G401 (cell line): Measurements from ENCODE around the gene SSR4. TPM values are rescaled to one million over a fixed set of nuclear protein-coding genes. Genes with fewer than 3 reads are reported as not detected.
A peak's percentile ranks its signal among the peaks of the same experiment; 100 is the strongest.

Experiments
- DNase-seq: peaks from one replicate; pipeline ENCODE4 v3.0.0-alpha.2; 2015; ENCODE audit warnings: low spot score
- in situ Hi-C: cut with HindIII; loops from 2 replicates; pipeline ENCODE4 v1.10.0; 2016; ENCODE audit warnings: low sequenced_read_pairs, mixed read lengths
- total RNA-seq: library from RNA; depleted of rRNA; stranded (reverse); fragments of >200 nt; shearing (Covaris generic); gene quantifications from 2 replicates; pipeline ENCODE4 v1.2.3, GENCODE V29; 2014

SSR4 gene
- total RNA-seq, 1 experiment from 2014 or later, result 142 TPM

- in situ Hi-C loops, result no loop called here
- DNase-seq, result no peak
These were observed 29.9 kb downstream of the SSR4 start for GRCh38 chrX:153824348-153824747.

- no peak for DNase-seq
- in situ Hi-C loops, result no loop called here
These were observed 30.6 kb downstream of the SSR4 start for GRCh38 chrX:153825042-153825441.

GRCh38 chrX:153827016-153827415, 32.5 kb downstream of the SSR4 start:
- DNase-seq, result no peak
- in situ Hi-C loops, result no loop called here

GRCh38 chrX:153827903-153828302, 33.4 kb downstream of the SSR4 start:
- in situ Hi-C loops, result no loop called here
- no peak for DNase-seq

GRCh38 chrX:153828308-153828707, 33.8 kb downstream of the SSR4 start:
- DNase-seq, result no peak
- in situ Hi-C loops, result no loop called here

- peak; percentile 49 for DNase-seq
- in situ Hi-C loops, result no loop called here
These were observed 34.5 kb downstream of the SSR4 start for GRCh38 chrX:153828723-153829548.

GRCh38 chrX:153829549-153829798, 35.0 kb downstream of the SSR4 start:
- DNase-seq, result no peak
- in situ Hi-C loops, result no loop called here

- no peak for DNase-seq
- in situ Hi-C loops, result no loop called here
These were observed 35.6 kb downstream of the SSR4 start, which contains the start of gene PDZD4 for GRCh38 chrX:153829799-153830639. TSS of gene PDZD4 (minus strand) at chrX:153830544. CDS start at chrX:153830298, 246 bp downstream.

GRCh38 chrX:153830640-153831428, 36.4 kb downstream of the SSR4 start:
- in situ Hi-C loops, result no loop called here
- no peak for DNase-seq

GRCh38 chrX:153831429-153832150, 37.1 kb downstream of the SSR4 start:
- in situ Hi-C loops, result no loop called here
- DNase-seq, result no peak

GRCh38 chrX:153832728-153833127, 38.3 kb downstream of the SSR4 start:
- in situ Hi-C loops, result no loop called here
- no peak for DNase-seq

- in situ Hi-C loops, result no loop called here
- DNase-seq, result no peak
These were observed 42.5 kb downstream of the SSR4 start for GRCh38 chrX:153836921-153837320.

- in situ Hi-C loops, result no loop called here
- DNase-seq, result no peak
These were observed 50.1 kb downstream of the SSR4 start for GRCh38 chrX:153844509-153845082.

GRCh38 chrX:153845195-153845594, 50.7 kb downstream of the SSR4 start:
- no peak for DNase-seq
- in situ Hi-C loops, result no loop called here

- in situ Hi-C loops, result no loop called here
- DNase-seq, result no peak
These were observed 51.4 kb downstream of the SSR4 start for GRCh38 chrX:153845842-153846241.
